ENCODE results near the gene POM121L2. TPM values are rescaled to one million over a fixed set of nuclear protein-coding genes. Genes with fewer than 3 reads are reported as not detected.

Gene POM121L2
- total and polyA plus RNA-seq, 9 of the 15 experiments (the other 6 are each of a cell fraction or from before 2014, with no cell fraction given) = 0.23 to 0.45 TPM; not detected in 7

GRCh38 chr6:27290065-27290849, 21.8 kb downstream of the POM121L2 start (continued):
- TF ChIP-seq, protein P1, sequence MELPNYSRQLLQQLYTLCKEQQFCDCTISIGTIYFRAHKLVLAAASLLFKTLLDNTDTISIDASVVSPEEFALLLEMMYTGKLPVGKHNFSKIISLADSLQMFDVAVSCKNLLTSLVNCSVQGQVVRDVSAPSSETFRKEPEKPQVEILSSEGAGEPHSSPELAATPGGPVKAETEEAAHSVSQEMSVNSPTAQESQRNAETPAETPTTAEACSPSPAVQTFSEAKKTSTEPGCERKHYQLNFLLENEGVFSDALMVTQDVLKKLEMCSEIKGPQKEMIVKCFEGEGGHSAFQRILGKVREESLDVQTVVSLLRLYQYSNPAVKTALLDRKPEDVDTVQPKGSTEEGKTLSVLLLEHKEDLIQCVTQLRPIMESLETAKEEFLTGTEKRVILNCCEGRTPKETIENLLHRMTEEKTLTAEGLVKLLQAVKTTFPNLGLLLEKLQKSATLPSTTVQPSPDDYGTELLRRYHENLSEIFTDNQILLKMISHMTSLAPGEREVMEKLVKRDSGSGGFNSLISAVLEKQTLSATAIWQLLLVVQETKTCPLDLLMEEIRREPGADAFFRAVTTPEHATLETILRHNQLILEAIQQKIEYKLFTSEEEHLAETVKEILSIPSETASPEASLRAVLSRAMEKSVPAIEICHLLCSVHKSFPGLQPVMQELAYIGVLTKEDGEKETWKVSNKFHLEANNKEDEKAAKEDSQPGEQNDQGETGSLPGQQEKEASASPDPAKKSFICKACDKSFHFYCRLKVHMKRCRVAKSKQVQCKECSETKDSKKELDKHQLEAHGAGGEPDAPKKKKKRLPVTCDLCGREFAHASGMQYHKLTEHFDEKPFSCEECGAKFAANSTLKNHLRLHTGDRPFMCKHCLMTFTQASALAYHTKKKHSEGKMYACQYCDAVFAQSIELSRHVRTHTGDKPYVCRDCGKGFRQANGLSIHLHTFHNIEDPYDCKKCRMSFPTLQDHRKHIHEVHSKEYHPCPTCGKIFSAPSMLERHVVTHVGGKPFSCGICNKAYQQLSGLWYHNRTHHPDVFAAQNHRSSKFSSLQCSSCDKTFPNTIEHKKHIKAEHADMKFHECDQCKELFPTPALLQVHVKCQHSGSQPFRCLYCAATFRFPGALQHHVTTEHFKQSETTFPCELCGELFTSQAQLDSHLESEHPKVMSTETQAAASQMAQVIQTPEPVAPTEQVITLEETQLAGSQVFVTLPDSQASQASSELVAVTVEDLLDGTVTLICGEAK (IDR thresholded peaks at IDR 0.05) = peak; percentile 86
- TF ChIP-seq, protein P1 (CRISPR knock-in tag; IDR thresholded peaks at IDR 0.05) = no peak
- TF ChIP-seq BACH1 (tag; IDR thresholded peaks at IDR 0.05) = peak; percentile 49; the same call in 1 of the 2 replicates
- TF ChIP-seq PPARD (CRISPR knock-in tag; IDR thresholded peaks at IDR 0.05) = no peak
- TF ChIP-seq ZFP36 (IDR thresholded peaks at IDR 0.05; ENCODE audit: low read depth, low read length, partially characterized antibody) = no peak
- TF ChIP-seq, protein P2, sequence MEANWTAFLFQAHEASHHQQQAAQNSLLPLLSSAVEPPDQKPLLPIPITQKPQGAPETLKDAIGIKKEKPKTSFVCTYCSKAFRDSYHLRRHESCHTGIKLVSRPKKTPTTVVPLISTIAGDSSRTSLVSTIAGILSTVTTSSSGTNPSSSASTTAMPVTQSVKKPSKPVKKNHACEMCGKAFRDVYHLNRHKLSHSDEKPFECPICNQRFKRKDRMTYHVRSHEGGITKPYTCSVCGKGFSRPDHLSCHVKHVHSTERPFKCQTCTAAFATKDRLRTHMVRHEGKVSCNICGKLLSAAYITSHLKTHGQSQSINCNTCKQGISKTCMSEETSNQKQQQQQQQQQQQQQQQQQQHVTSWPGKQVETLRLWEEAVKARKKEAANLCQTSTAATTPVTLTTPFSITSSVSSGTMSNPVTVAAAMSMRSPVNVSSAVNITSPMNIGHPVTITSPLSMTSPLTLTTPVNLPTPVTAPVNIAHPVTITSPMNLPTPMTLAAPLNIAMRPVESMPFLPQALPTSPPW (CRISPR knock-in tag; IDR thresholded peaks at IDR 0.05) = peak; percentile 41; the same call in 1 of the 2 replicates
- peak; percentile 58 to 87 for TF ChIP-seq ARNT (IDR thresholded peaks at IDR 0.05)
- no peak for TF ChIP-seq KHSRP (IDR thresholded peaks at IDR 0.05)
- TF ChIP-seq NBN (IDR thresholded peaks at IDR 0.05; ENCODE audit: low read depth) = peak; percentile 78
- TF ChIP-seq, protein P3, sequence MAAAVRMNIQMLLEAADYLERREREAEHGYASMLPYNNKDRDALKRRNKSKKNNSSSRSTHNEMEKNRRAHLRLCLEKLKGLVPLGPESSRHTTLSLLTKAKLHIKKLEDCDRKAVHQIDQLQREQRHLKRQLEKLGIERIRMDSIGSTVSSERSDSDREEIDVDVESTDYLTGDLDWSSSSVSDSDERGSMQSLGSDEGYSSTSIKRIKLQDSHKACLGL (CRISPR knock-in tag; IDR thresholded peaks at IDR 0.05; ENCODE audit: borderline replicate concordance, poor library complexity, severe bottlenecking) = no peak
- TF ChIP-seq ZBTB43 (CRISPR knock-in tag; IDR thresholded peaks at IDR 0.05) = no peak
- TF ChIP-seq ZNF140 (CRISPR knock-in tag; IDR thresholded peaks at IDR 0.05) = no peak
- TF ChIP-seq ETS2 (tag; IDR thresholded peaks at IDR 0.05; ENCODE audit: borderline replicate concordance, poor library complexity, severe bottlenecking) = no peak
- 0 out of 2 replicates have a peak, but pooled peaks have one; percentile 67 for TF ChIP-seq ZC3H11A (IDR thresholded peaks at IDR 0.05; ENCODE audit: low read depth, low read length)
- TF ChIP-seq CREM (IDR thresholded peaks at IDR 0.05; ENCODE audit: low read depth) = peak; percentile 78
